Stimulated activated CD8-positive, alpha-beta memory T cell treated with anti-CD3 and anti-CD28 coated beads, Interleukin-7, amount 100 ng/mL, for 4 hours (primary cell): Measurements from ENCODE around the gene VPS26B.
"Not testable (repeated sequence)": the region's sequence is repeated elsewhere in the genome, so short reads cannot be mapped to it uniquely, and the experiment has no call there.

Experiments used
- DNase-seq, 2 donors: peaks; one replicate each; pipeline ENCODE4 v3.0.0-alpha.2; 2020; ENCODE audit warnings: low read depth in 2 of 2

VPS26B gene

GRCh38 chr11:134231958-134232659 lies 7.6 kb downstream of the VPS26B start:
- DNase-seq = no peak

GRCh38 chr11:134233729-134234179 lies 9.3 kb downstream of the VPS26B start:
- DNase-seq = no peak

- no peak for DNase-seq
These were observed 10.9 kb downstream of the VPS26B start for GRCh38 chr11:134235399-134235798.

- DNase-seq = no peak
These were observed 12.5 kb downstream of the VPS26B start for GRCh38 chr11:134236834-134237556.

- DNase-seq = no peak
These were observed 13.1 kb downstream of the VPS26B start for GRCh38 chr11:134237557-134237922.

GRCh38 chr11:134238956-134239355 lies 14.5 kb downstream of the VPS26B start:
- no peak for DNase-seq

- DNase-seq = no peak
These were observed 16.1 kb downstream of the VPS26B start for GRCh38 chr11:134240592-134240991.

- no peak for DNase-seq
These were observed 17.9 kb downstream of the VPS26B start for GRCh38 chr11:134242376-134242775.

- no peak for DNase-seq
These were observed 19.4 kb downstream of the VPS26B start for GRCh38 chr11:134243913-134244312.

- DNase-seq = no peak
These were observed 20.1 kb downstream of the VPS26B start for GRCh38 chr11:134244593-134244992.

- DNase-seq = no peak
These were observed 21.0 kb downstream of the VPS26B start for GRCh38 chr11:134245434-134245833.

GRCh38 chr11:134246100-134246499 lies 21.6 kb downstream of the VPS26B start:
- DNase-seq = no peak

- no peak for DNase-seq
These were observed 22.2 kb downstream of the VPS26B start for GRCh38 chr11:134246678-134247077.

GRCh38 chr11:134248910-134249480 lies 24.5 kb downstream of the VPS26B start:
- DNase-seq = no peak

- DNase-seq = no peak
These were observed 25.8 kb downstream of the VPS26B start for GRCh38 chr11:134250246-134250645.

- no peak for DNase-seq
These were observed 26.2 kb downstream of the VPS26B start for GRCh38 chr11:134250675-134251074.

- peak in 1 of 2 donors; percentile 6 for DNase-seq
These were observed 28.1 kb downstream of the VPS26B start for GRCh38 chr11:134252346-134253187.

GRCh38 chr11:134253188-134253993 lies 28.9 kb downstream of the VPS26B start, which contains the start of the genes ACAD8 and THYN1:
ACAD8 (plus strand) TSS chr11:134253568; CDS start chr11:134253601, 33 bp downstream.
THYN1 (minus strand) TSS chr11:134253352; CDS start chr11:134252882, 470 bp downstream.
- DNase-seq = peak; percentile 94 to 95

GRCh38 chr11:134254433-134255183 lies 30.1 kb downstream of the VPS26B start:
- no peak for DNase-seq

- not testable (repeated sequence) for DNase-seq
These were observed 30.7 kb downstream of the VPS26B start for GRCh38 chr11:134255184-134255561.
